H1 (cell line): ENCODE measurements around the gene MREG.

Experiments
- BRCA1 ChIP-seq: IDR thresholded peaks from 2 replicates; pipeline ENCODE4 v1.6.1; 2012; ENCODE audit warnings: low read depth, low read length, improper control_type of control experiment
- CEBPB ChIP-seq: IDR thresholded peaks from 2 replicates; pipeline ENCODE4 v1.6.1; 2012; ENCODE audit warnings: low read depth, low read length
- CHD2 ChIP-seq: IDR thresholded peaks from 2 replicates; pipeline ENCODE4 v1.6.1; 2012; ENCODE audit warnings: low read length, improper control_type of control experiment
- EZH2 ChIP-seq: fragments of 200-600 bp; sonication (generic); IDR thresholded peaks from 2 replicates; pipeline ENCODE4 v1.7.1; 2012; ENCODE audit warnings: low read depth, mild to moderate bottlenecking, moderate library complexity, low read length, inconsistent platforms; ENCODE audit not compliant: severe bottlenecking
- NANOG ChIP-seq: IDR thresholded peaks from 2 replicates; pipeline ENCODE4 v1.6.1; 2011; ENCODE audit warnings: low read length, low read depth, mild to moderate bottlenecking, inconsistent platforms; ENCODE audit not compliant: insufficient read depth, poor library complexity, severe bottlenecking
- PHF8 ChIP-seq: fragments of 200-600 bp; sonication (generic); conservative IDR thresholded peaks from 2 replicates; pipeline ENCODE4 v1.7.1; 2012; ENCODE audit warnings: low read depth, mild to moderate bottlenecking, inconsistent platforms, low read length, moderate library complexity
- POLR2AphosphoS5 ChIP-seq: IDR thresholded peaks from 2 replicates; pipeline ENCODE4 v1.6.1; 2011; ENCODE audit warnings: low read depth, low read length
- RAD21 ChIP-seq, 2 experiments: IDR thresholded peaks in 1 of 2; conservative IDR thresholded peaks in 1 of 2; 2 replicates each; pipeline ENCODE4 v1.6.1; 2011; ENCODE audit warnings: low read depth in 2 of 2, low read length in 2 of 2, improper control_type of control experiment in 1 of 2, inconsistent platforms in 1 of 2, mild to moderate bottlenecking in 1 of 2, moderate library complexity in 1 of 2
- SIN3A ChIP-seq, 2 experiments: IDR thresholded peaks in 1 of 2; conservative IDR thresholded peaks in 1 of 2; 2 replicates each; pipeline ENCODE4 v1.6.1; 2011 to 2012; ENCODE audit warnings: low read length in 2 of 2, improper control_type of control experiment in 1 of 2, low read depth in 1 of 2, mild to moderate bottlenecking in 1 of 2
- ZNF274 ChIP-seq: IDR thresholded peaks from 2 replicates; pipeline ENCODE4 v1.7.0; 2012; ENCODE audit warnings: low read length, borderline replicate concordance; ENCODE audit errors: extremely low read depth
- TF ChIP-seq, protein P1 (sequence below), 3 experiments: IDR thresholded peaks; 1 replicate in 2 of 3; 2 replicates in 1 of 3; pipeline versions ENCODE4 v1.5.1 to v1.6.1; 2011; ENCODE audit warnings: low read length in 3 of 3, mild to moderate bottlenecking in 3 of 3, inconsistent platforms in 2 of 3, low read depth in 1 of 3, moderate library complexity in 1 of 3; ENCODE audit not compliant: insufficient read depth in 1 of 3; ENCODE audit errors: control extremely low read depth in 1 of 3

DNA sequence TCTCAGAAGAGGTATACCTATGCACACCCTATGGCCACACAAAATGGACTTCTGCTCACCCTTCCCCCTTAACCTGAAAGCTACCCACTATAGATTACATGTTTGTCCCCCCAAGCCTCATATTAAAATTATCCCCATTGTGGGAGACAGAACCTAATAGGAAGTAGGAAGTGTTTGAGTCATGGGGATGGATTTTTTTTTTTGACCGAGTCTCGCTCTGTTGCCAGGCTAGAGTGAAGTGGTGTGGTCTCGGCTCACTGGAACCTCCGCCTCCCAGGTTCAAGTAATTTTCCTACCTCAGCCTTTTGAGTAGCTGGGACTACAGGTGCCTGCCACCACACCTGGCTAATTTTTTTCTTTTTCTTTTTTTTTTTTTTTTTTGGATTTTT lies 98.6 kb downstream of the MREG start:
- TF ChIP-seq NANOG (no peak), RAD21 (IDR thresholded peaks at IDR 0.05 in 1 of 2, conservative IDR thresholded peaks at IDR 0.05 in 1 of 2; ENCODE audit: low read depth in 2 of 2, low read length in 2 of 2) (no peak), BRCA1 (no peak), CEBPB (no peak), PHF8 (no peak), EZH2 (no peak), POLR2AphosphoS5 (no peak), ZNF274 (no peak), CHD2 (no peak), SIN3A (conservative IDR thresholded peaks at IDR 0.05 in 1 of 2, IDR thresholded peaks at IDR 0.05 in 1 of 2; ENCODE audit: low read depth in 1 of 2, low read length in 2 of 2) (no peak)
- TF ChIP-seq, protein P1, sequence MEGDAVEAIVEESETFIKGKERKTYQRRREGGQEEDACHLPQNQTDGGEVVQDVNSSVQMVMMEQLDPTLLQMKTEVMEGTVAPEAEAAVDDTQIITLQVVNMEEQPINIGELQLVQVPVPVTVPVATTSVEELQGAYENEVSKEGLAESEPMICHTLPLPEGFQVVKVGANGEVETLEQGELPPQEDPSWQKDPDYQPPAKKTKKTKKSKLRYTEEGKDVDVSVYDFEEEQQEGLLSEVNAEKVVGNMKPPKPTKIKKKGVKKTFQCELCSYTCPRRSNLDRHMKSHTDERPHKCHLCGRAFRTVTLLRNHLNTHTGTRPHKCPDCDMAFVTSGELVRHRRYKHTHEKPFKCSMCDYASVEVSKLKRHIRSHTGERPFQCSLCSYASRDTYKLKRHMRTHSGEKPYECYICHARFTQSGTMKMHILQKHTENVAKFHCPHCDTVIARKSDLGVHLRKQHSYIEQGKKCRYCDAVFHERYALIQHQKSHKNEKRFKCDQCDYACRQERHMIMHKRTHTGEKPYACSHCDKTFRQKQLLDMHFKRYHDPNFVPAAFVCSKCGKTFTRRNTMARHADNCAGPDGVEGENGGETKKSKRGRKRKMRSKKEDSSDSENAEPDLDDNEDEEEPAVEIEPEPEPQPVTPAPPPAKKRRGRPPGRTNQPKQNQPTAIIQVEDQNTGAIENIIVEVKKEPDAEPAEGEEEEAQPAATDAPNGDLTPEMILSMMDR (IDR thresholded peaks at IDR 0.05; ENCODE audit: control extremely low read depth in 1 of 3, insufficient read depth in 1 of 3, low read depth in 1 of 3, low read length in 3 of 3): no peak
